Activated gamma-delta T cell treated with anti-CD3 and anti-CD28 coated beads, Interleukin-2, amount 50 U/mL, for 16 hours (primary cell): ENCODE results near the gene KIAA0513.

Experiments used
- DNase-seq: peaks from one replicate; pipeline ENCODE4 v3.0.0-alpha.2; 2020; ENCODE audit warnings: low read depth

Gene KIAA0513

GRCh38 chr16:85004587-85005205 is 22.9 kb upstream of the KIAA0513 start:
- DNase-seq, result no peak

GRCh38 chr16:85005285-85006069 is 22.1 kb upstream of the KIAA0513 start:
- DNase-seq, result no peak

- DNase-seq, result no peak
Measured at GRCh38 chr16:85006639-85007038, 21.0 kb upstream of the KIAA0513 start.

GRCh38 chr16:85007496-85008214 is 19.9 kb upstream of the KIAA0513 start:
- no peak for DNase-seq

GRCh38 chr16:85008271-85008670 is 19.3 kb upstream of the KIAA0513 start:
- no peak for DNase-seq

GRCh38 chr16:85010446-85010930 is 17.1 kb upstream of the KIAA0513 start:
- no peak for DNase-seq

GRCh38 chr16:85010931-85011845 is 16.4 kb upstream of the KIAA0513 start, which contains the start of gene ZDHHC7:
Gene ZDHHC7 (minus strand): TSS chr16:85011535. CDS start chr16:84990618, 20,917 bp downstream.
- DNase-seq, result peak; percentile 77

GRCh38 chr16:85011846-85012284 is 15.7 kb upstream of the KIAA0513 start:
- no peak for DNase-seq

GRCh38 chr16:85014311-85014710 is 13.3 kb upstream of the KIAA0513 start:
- DNase-seq, result no peak

GRCh38 chr16:85015481-85016187 is 12.0 kb upstream of the KIAA0513 start:
- no peak for DNase-seq

- DNase-seq, result no peak
Measured at GRCh38 chr16:85017151-85017550, 10.4 kb upstream of the KIAA0513 start.

GRCh38 chr16:85017633-85018032 is 10.0 kb upstream of the KIAA0513 start:
- no peak for DNase-seq

- DNase-seq, result no peak
Measured at GRCh38 chr16:85018529-85019236, 8.9 kb upstream of the KIAA0513 start.

GRCh38 chr16:85019659-85020245 is 7.8 kb upstream of the KIAA0513 start:
- no peak for DNase-seq

GRCh38 chr16:85025781-85026653 is 1.6 kb upstream of the KIAA0513 start:
- no peak for DNase-seq

GRCh38 chr16:85026703-85027102 is 892 bp upstream of the KIAA0513 start:
- no peak for DNase-seq

GRCh38 chr16:85027958-85028684 is 526 bp downstream of the KIAA0513 start:
- no peak for DNase-seq
